K562 (cell line): ENCODE measurements around the gene LRRC43. TPM values are rescaled to one million over a fixed set of nuclear protein-coding genes. Genes with fewer than 3 reads are reported as not detected.
A peak's percentile ranks its signal among the peaks of the same experiment; 100 is the strongest.

ENCODE experiments used
- ATAC-seq: fragments of 200-7000 bp; cut with Tn5 transposase; 3 replicates; pipeline ENCODE4 v1.9.1; 2020; ENCODE audit warnings: moderate library complexity
- BruUV-seq: library from RNA; stranded (reverse); fragments of 400-500 nt; replicated peaks from 2 replicates; lab custom pipeline; 2021; lab: Mats Ljungman, UMichigan
- CTCF ChIA-PET: fragments of 300-600 bp; formaldehyde crosslinking; extraction: SDS; loops from one replicate; lab custom pipeline; 2021; ENCODE audit warnings: low intra/inter-chr PET ratio; lab: Yijun Ruan, JAX
- POLR2A ChIA-PET: fragments of 300-600, 350-650 bp; sonication (Branson Sonifier 250); formaldehyde crosslinking; extraction: SDS; loops from one replicate; lab custom pipeline; 2021; ENCODE audit warnings: antibody characterized with exemption, inconsistent platforms; lab: Yijun Ruan, JAX
- DNase-seq, 4 experiments: peaks; one replicate each; pipeline versions ENCODE4 v3.0.0 to v3.0.0-alpha.2; 2011 to 2018; ENCODE audit warnings: low spot score in 3 of 4, mixed read lengths in 3 of 4; ENCODE audit errors: extremely low read depth in 1 of 4
- FAIRE-seq: peaks from 2 replicates; lab custom pipeline; 2011; peaks lifted over from hg19 to GRCh38; lab: Jason Lieb, UNC
- H2AFZ ChIP-seq: 2 replicates; pipeline ENCODE4 v1.6.0; 2011; ENCODE audit warnings: low read depth, low read length, control low read depth, inconsistent platforms
- H3K27ac ChIP-seq: fragments of 200-600 bp; 3 replicates; pipeline ENCODE4 v1.8.0; 2011; ENCODE audit warnings: low read depth, mild to moderate bottlenecking, control low read depth, inconsistent platforms, low read length, moderate library complexity, mixed read lengths; ENCODE audit errors: extremely low read depth
- H3K27me3 ChIP-seq, 2 experiments: fragments of 300-600 bp in 1 of 2; 2 replicates in 1 of 2; 3 replicates in 1 of 2; pipeline versions ENCODE4 v1.6.0 to v1.8.0; 2011; ENCODE audit warnings: inconsistent platforms in 2 of 2, low read length in 2 of 2, mild to moderate bottlenecking in 1 of 2, mixed read lengths in 1 of 2, moderate library complexity in 1 of 2; ENCODE audit not compliant: control insufficient read depth in 2 of 2, insufficient read depth in 2 of 2
- H3K36me3 ChIP-seq: fragments of 300-600 bp; 3 replicates; pipeline ENCODE4 v1.8.0; 2011; ENCODE audit warnings: mild to moderate bottlenecking, low read length, inconsistent platforms; ENCODE audit not compliant: control insufficient read depth, insufficient read depth
- H3K4me1 ChIP-seq, 2 experiments: fragments of 200-600 bp in 1 of 2; replicated peaks in 1 of 2; 2 replicates in 1 of 2; 3 replicates in 1 of 2; pipeline versions ENCODE4 v1.5.1 to v1.8.0; 2011; ENCODE audit warnings: inconsistent platforms in 2 of 2, low read length in 2 of 2, mild to moderate bottlenecking in 1 of 2, mixed read lengths in 1 of 2, moderate library complexity in 1 of 2; ENCODE audit not compliant: control insufficient read depth in 2 of 2, insufficient read depth in 2 of 2
- H3K4me2 ChIP-seq: 2 replicates; pipeline ENCODE4 v1.6.1; 2011; ENCODE audit warnings: low read length, control low read depth, inconsistent platforms, mixed read lengths; ENCODE audit not compliant: insufficient read depth
- H3K4me3 ChIP-seq: fragments of 200-600 bp; sonication (generic), shearing (Covaris generic); 2 replicates; pipeline ENCODE4 v1.5.1; 2016; ENCODE audit warnings: control low read depth, inconsistent platforms
- H3K79me2 ChIP-seq: fragments of 200-600 bp; 3 replicates; pipeline ENCODE4 v1.8.0; 2011; ENCODE audit warnings: low read length, inconsistent platforms; ENCODE audit not compliant: control insufficient read depth, insufficient read depth
- H3K9ac ChIP-seq, 2 experiments: 2 replicates each; pipeline versions ENCODE4 v1.6.0 to v1.6.1; 2011; ENCODE audit warnings: low read depth in 2 of 2, low read length in 2 of 2, control low read depth in 1 of 2, inconsistent platforms in 1 of 2, mild to moderate bottlenecking in 1 of 2, mixed read lengths in 1 of 2; ENCODE audit not compliant: insufficient read depth in 1 of 2
- H3K9me1 ChIP-seq: one replicate; pipeline ENCODE4 v1.6.0; 2011; ENCODE audit warnings: inconsistent platforms, mild to moderate bottlenecking, low read length, moderate library complexity; ENCODE audit not compliant: control insufficient read depth, insufficient read depth
- H3K9me3 ChIP-seq: replicated peaks from 2 replicates; pipeline ENCODE4 v1.5.1; 2011; ENCODE audit warnings: low read depth, low read length, inconsistent platforms; ENCODE audit not compliant: control insufficient read depth, insufficient read depth
- H4K20me1 ChIP-seq: replicated peaks from 2 replicates; pipeline ENCODE4 v1.6.1; 2011; ENCODE audit warnings: low read length, inconsistent platforms, mixed read lengths; ENCODE audit not compliant: control insufficient read depth, insufficient read depth
- BCOR ChIP-seq: fragments of 450-650 bp; IDR thresholded peaks from 2 replicates; pipeline ENCODE4 v1.6.1; 2016
- EP400 ChIP-seq: fragments of 450-650 bp; IDR thresholded peaks from 2 replicates; pipeline ENCODE4 v1.6.1; 2017; ENCODE audit warnings: antibody characterized with exemption, mild to moderate bottlenecking, moderate library complexity
- HMG20B ChIP-seq: fragments of 250-450 bp; sonication (Bioruptor Pico); IDR thresholded peaks from 2 replicates; pipeline ENCODE4 v1.5.0; 2021; ENCODE audit warnings: mild to moderate bottlenecking
- NCOA6 ChIP-seq: fragments of 450-650 bp; IDR thresholded peaks from 2 replicates; pipeline ENCODE4 v1.6.1; 2017; ENCODE audit warnings: mild to moderate bottlenecking
- NR2C1 ChIP-seq, 2 experiments: fragments of 450-650 bp; IDR thresholded peaks; 2 replicates each; pipeline ENCODE4 v1.6.1; 2017; ENCODE audit warnings: mild to moderate bottlenecking in 2 of 2, antibody characterized with exemption in 1 of 2, inconsistent platforms in 1 of 2, missing compliant biosample characterization in 1 of 2, missing genetic modification characterization in 1 of 2
- POLR2G ChIP-seq: fragments of 200-400 bp; formaldehyde crosslinking; IDR thresholded peaks from 2 replicates; pipeline ENCODE4 v1.6.1; 2017; ENCODE audit warnings: low read depth, mild to moderate bottlenecking, antibody characterized with exemption, low read length, moderate library complexity
- RBM25 ChIP-seq: fragments of 200-400 bp; formaldehyde crosslinking; IDR thresholded peaks from 2 replicates; pipeline ENCODE4 v1.6.1; 2018; ENCODE audit warnings: low read length, low read depth, moderate library complexity; ENCODE audit not compliant: severe bottlenecking
- REST ChIP-seq, 2 experiments: fragments of 450-650 bp; formaldehyde crosslinking in 1 of 2; IDR thresholded peaks; 2 replicates each; pipeline versions ENCODE4 v1.4.0 to v1.6.1; 2014 to 2020; ENCODE audit warnings: mild to moderate bottlenecking in 2 of 2, borderline replicate concordance in 1 of 2, low read depth in 1 of 2
- SP1 ChIP-seq: sonication (generic); formaldehyde crosslinking; IDR thresholded peaks from 2 replicates; pipeline ENCODE4 v1.8.1; 2022; ENCODE audit warnings: mild to moderate bottlenecking, missing genetic modification reagents
- TBP ChIP-seq: optimal IDR thresholded peaks from 2 replicates; pipeline ENCODE3; 2011; ENCODE audit warnings: low read depth, low read length, improper control_type of control experiment
- U2AF2 ChIP-seq: fragments of 200-400 bp; formaldehyde crosslinking; optimal IDR thresholded peaks from 2 replicates; pipeline ENCODE3; 2017; ENCODE audit warnings: low read depth, mild to moderate bottlenecking, low read length
- ZNF121 ChIP-seq: sonication (generic); formaldehyde crosslinking; conservative IDR thresholded peaks from 2 replicates; pipeline ENCODE4 v1.8.0; 2022; ENCODE audit warnings: missing genetic modification reagents
- ZNF398 ChIP-seq: fragments of 250-450 bp; sonication (Bioruptor Pico); IDR thresholded peaks from 2 replicates; pipeline ENCODE4 v1.8.0; 2021; ENCODE audit warnings: moderate library complexity, mild to moderate bottlenecking, inconsistent platforms
- ZNF778 ChIP-seq: fragments of 450-650 bp; formaldehyde crosslinking; IDR thresholded peaks from 2 replicates; pipeline ENCODE4 v1.4.0; 2020; ENCODE audit warnings: mild to moderate bottlenecking, moderate library complexity
- WGBS: fragments of 100-300 bp; shearing (Covaris generic); methylation state at CpG from one replicate; pipeline ENCODE4 v1.1.6; 2016; ENCODE audit warnings: low coverage, mixed read lengths; ENCODE audit not compliant: insufficient coverage; ENCODE audit errors: missing lambda C conversion rate; 5-methylcytosine and 5-hydroxymethylcytosine counted together
- in situ Hi-C: fragments of 300-500 bp; cut with MboI; formaldehyde crosslinking; loops from 4 replicates; pipeline ENCODE4 v1.15.0; 2018; ENCODE audit warnings: inconsistent platforms, mixed read lengths
- intact Hi-C: fragments of 100-400 bp; cut with micrococcal nuclease; formaldehyde crosslinking; loops from 2 replicates; pipeline ENCODE4 v1.14.2; 2022
- polyA plus RNA-seq, 8 experiments: library from polyadenylated mRNA; depleted of rRNA in 4 of 8; stranded (reverse) in 5 of 8; unstranded in 3 of 8; fragments of >200 nt; fragmentation: Nextera tagmentation in 2 of 8; fragmentation: Illumina TruSeq in 1 of 8; extraction: Ambion mirVana in 2 of 8; extraction: Trizol in 1 of 8; gene quantifications; 2 replicates each; pipeline versions ENCODE4 v1.2.1 to v1.2.3, GENCODE V29; 2011 to 2014; ENCODE audit warnings: inconsistent platforms in 1 of 8, missing spikeins in 1 of 8
- total RNA-seq, 7 experiments: library from RNA; depleted of rRNA in 6 of 7; stranded (reverse); fragments of >200 nt in 6 of 7; fragmentation: Illumina TruSeq in 2 of 7; extraction: Trizol in 2 of 7; gene quantifications; 2 replicates each; pipeline versions ENCODE4 v1.2.1 to v1.2.3, GENCODE V29; 2011 to 2021; ENCODE audit warnings: low replicate concordance in 1 of 7

LRRC43 gene
- total and polyA plus RNA-seq, 9 of the 15 experiments (the other 6 are each of a cell fraction or from before 2014, with no cell fraction given), result 0.19 TPM; not detected in 8

GRCh38 chr12:122171399-122171798 lies 11.5 kb upstream of the LRRC43 start:
- no peaks in the 10 kb centered on the region for H3K9me1 ChIP-seq
- H3K27me3 ChIP-seq, result peaks cover 23 to 36% of the 10 kb centered on the region in 2 experiments
- no peak overlapping the region for H3K9ac ChIP-seq
- ChIA-PET CTCF (no interaction called here), POLR2A (interaction anchor here (0.6 kb wide), 1 partner anchor 77 kb away, joined by 4 read pairs; no protein-coding TSS in a partner anchor)
- H3K79me2 ChIP-seq, result no peaks in the 10 kb centered on the region
- no peaks in the 10 kb centered on the region for H3K9me3 ChIP-seq
- no peak for FAIRE-seq
- 4% methylated on average over 5 of the region's 5 CpGs for WGBS
- H3K27ac ChIP-seq, result no peak overlapping the region
- no peaks in the 10 kb centered on the region for H3K36me3 ChIP-seq
- ATAC-seq, result no peak
- H3K4me3 ChIP-seq, result no peak overlapping the region
- no peak overlapping the region for H3K4me2 ChIP-seq
- H4K20me1 ChIP-seq, result no peaks in the 10 kb centered on the region
- H3K4me1 ChIP-seq, result peaks cover 0 to 2% of the 10 kb centered on the region in 2 experiments; a peak in 3 of 5 replicates
- no peak overlapping the region for H2AFZ ChIP-seq
- intact Hi-C loops (no loop called here), in situ Hi-C loops (no loop called here)
- no TSS peak for BruUV-seq
- DNase-seq, result no peak
- no peak for TF ChIP-seq U2AF2
- no peak for TF ChIP-seq TBP
- no peak for TF ChIP-seq HMG20B (CRISPR knock-in tag)
- TF ChIP-seq NCOA6, result no peak
- TF ChIP-seq ZNF121 (CRISPR knock-in tag), result peak; percentile 61
- TF ChIP-seq POLR2G, result no peak
- no peak for TF ChIP-seq SP1 (CRISPR knock-in tag)
- no peak for TF ChIP-seq EP400
- TF ChIP-seq ZNF778, result no peak
- no peak for TF ChIP-seq REST (IDR thresholded peaks at IDR 0.05; ENCODE audit: borderline replicate concordance)
- no peak for TF ChIP-seq REST (CRISPR knock-in tag; IDR thresholded peaks at IDR 0.05; ENCODE audit: low read depth)
- TF ChIP-seq RBM25, result peak; percentile 20
- TF ChIP-seq BCOR, result peak; percentile 42; the same call in 1 of the 2 replicates
- no peak for TF ChIP-seq ZNF398 (CRISPR knock-in tag)
- no peak for TF ChIP-seq NR2C1 (IDR thresholded peaks at IDR 0.05)
- no peak for TF ChIP-seq NR2C1 (tag; IDR thresholded peaks at IDR 0.05)
